GM12873 (cell line): ENCODE results near the gene NEK6.

ENCODE experiments used
- TF ChIP-seq, protein P1 (sequence below): IDR thresholded peaks from 2 replicates; pipeline ENCODE4 v1.5.1; 2012; ENCODE audit warnings: low read depth, mild to moderate bottlenecking, moderate library complexity, low read length, control low read depth; ENCODE audit not compliant: insufficient read depth; ENCODE audit errors: missing control alignments

The NEK6 gene

DNA sequence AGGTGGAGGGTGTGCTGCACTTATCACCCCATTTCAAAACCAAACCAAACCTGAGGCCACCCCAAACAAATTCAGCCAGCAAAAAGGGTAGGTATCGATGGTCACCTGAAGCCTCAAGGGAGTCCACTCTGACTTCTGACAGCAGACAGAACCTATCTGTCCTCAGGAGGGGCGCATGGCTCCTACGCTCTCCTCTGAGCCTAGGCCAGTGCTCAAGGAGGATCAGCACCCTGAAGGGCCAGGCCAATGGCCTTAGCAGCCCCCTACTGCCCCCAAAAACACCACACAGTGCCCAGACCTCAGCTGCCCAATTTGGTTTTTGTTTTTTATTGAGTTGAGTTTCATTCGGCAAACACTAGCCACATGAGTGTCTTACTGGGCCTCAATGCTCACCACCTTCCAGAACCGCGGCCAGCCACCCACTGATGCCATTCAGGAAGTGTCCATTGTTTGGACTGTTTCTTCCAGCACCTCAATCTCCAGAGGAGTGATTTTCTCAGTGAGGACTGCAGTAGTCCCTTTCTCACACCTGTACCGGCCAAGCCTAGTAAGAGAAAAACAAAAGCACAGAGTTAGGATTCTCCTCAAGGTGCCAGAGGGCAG is 95.5 kb downstream of the NEK6 start:
- TF ChIP-seq, protein P1, sequence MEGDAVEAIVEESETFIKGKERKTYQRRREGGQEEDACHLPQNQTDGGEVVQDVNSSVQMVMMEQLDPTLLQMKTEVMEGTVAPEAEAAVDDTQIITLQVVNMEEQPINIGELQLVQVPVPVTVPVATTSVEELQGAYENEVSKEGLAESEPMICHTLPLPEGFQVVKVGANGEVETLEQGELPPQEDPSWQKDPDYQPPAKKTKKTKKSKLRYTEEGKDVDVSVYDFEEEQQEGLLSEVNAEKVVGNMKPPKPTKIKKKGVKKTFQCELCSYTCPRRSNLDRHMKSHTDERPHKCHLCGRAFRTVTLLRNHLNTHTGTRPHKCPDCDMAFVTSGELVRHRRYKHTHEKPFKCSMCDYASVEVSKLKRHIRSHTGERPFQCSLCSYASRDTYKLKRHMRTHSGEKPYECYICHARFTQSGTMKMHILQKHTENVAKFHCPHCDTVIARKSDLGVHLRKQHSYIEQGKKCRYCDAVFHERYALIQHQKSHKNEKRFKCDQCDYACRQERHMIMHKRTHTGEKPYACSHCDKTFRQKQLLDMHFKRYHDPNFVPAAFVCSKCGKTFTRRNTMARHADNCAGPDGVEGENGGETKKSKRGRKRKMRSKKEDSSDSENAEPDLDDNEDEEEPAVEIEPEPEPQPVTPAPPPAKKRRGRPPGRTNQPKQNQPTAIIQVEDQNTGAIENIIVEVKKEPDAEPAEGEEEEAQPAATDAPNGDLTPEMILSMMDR, result no peak

DNA sequence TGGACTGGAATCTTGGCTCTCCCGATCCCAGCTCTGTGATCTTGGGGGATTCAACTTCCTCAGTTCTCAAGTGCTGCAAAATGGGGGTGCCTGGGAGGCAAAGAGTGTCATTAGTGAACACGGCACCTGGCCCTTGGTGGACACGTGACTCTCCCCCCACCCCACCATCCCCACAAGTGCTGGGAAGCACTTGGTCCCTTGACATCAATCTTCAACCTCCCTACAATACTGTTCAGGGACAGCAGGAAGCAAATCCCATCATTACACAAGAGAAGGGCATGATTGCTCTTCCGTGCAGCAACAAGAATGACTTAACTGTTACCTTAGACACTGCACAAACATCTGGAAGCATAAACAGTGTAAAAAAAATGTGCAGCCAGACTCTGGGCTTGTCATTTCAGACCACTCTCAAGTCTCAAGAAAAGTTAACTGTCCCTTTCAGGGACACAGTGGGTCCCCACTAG is 96.1 kb downstream of the NEK6 start:
- TF ChIP-seq, protein P1, result no peak

DNA sequence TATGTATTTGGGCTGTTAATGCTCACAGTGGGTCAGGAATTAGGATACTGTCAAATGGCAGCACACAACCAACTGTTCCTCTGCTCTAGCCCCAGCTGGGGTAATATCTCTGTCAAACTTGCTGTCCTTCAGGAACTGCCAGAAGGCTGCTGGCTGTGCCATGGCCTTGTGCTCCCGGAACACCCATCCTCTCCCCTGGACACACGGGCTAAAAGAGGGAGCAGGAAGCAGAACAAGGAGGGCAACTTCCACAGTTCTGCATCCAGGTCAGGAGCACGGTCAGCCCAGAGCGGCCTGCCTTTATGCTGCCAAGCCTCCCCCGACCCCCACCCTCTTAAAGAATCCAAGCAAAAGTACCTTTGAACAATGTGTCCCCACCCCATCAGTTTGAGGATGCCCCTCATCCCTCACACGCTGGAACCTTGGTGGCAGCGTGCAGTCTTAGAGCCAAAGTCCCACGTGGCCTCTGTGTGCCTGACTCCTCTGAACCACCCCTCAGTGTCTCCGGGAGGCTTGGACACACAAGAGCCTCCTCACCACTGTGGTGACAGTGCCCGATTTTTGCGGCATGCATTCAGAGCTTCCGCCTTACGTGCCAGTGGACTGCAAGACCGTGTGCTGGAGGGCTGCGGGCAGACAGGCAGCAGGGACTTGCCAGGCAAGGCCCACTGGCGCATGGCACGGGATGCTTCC is 96.7 kb downstream of the NEK6 start:
- TF ChIP-seq, protein P1, result no peak

DNA sequence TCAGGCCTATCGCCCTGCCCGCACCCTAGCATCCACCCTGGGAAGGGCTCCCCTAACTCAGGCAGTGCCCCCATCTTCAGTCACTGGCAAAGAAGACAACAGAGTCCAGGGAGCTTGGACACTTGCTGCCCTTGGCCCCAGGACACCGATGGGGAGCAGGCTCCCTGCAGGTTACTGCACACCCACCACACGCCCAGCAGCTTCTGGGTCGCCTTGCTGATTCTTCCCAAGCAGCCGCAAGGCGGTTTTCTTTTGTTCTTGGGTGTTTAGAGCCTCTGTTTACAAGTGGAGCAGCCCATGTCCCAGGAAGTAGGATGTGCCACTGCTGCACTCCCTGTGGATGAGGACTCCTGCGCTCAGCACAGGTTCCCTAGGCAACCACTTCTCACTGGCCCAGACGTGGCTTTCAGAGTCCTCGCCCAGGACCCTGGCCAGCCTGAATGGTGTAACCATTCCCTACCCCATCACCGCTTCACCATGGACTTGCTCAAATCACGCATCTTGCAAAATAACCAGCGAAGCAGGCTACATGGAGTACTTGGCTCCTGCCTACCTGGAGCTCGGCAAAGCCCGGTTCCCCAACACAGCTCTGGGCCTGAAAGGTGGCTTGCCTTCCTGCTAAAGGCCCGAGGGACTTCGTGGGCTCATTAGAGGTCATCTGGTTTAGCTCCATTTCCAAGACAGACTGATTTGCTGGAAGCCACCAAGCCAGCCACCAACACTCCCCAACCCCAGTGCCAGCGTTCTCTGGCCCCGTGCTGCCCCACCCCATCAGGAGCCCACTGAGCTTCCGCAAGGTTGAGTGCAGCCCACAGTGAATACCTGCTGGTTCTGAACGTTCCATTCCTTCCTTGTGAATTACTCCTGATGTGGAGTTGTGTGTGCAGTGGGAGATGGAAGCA is 97.5 kb downstream of the NEK6 start:
- TF ChIP-seq, protein P1, result no peak

DNA sequence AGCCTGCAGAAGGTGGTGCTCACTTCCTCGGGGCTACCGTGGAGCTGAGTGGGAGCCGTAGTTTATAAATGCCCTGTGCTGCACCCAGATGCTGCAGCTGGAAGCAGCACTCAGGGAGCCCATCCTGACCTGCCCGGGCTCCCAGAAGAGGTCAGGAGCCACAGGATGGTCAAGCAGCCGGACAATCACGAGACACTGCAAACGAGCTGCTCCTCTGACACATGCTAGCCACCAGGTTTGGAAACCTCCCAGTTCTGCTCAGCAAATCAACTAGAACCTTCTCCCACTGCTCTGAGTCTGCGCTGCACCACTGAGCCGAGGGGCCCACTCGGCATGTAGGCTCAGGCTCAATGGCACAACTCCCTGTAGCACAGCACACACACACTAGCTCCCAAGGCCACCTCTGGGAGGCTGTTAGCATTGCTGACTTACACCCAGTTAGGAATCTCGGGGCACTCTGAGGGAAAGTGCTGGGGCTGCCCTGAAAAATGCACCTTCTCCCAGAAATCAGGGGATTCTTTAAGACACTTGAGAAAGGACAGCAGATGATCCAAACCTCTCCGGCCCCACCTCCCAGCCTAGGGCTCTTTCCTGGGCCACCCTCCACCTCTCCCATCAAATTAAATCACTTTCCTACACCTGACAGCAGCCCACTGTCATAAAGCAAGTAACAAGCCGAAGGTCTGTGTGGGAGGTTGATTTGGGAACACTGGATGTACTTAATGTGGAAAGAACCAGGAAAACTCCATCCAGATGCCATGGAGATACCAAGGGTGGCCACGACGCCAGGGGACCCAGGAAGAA is 98.4 kb downstream of the NEK6 start:
- TF ChIP-seq, protein P1, result no peak

DNA sequence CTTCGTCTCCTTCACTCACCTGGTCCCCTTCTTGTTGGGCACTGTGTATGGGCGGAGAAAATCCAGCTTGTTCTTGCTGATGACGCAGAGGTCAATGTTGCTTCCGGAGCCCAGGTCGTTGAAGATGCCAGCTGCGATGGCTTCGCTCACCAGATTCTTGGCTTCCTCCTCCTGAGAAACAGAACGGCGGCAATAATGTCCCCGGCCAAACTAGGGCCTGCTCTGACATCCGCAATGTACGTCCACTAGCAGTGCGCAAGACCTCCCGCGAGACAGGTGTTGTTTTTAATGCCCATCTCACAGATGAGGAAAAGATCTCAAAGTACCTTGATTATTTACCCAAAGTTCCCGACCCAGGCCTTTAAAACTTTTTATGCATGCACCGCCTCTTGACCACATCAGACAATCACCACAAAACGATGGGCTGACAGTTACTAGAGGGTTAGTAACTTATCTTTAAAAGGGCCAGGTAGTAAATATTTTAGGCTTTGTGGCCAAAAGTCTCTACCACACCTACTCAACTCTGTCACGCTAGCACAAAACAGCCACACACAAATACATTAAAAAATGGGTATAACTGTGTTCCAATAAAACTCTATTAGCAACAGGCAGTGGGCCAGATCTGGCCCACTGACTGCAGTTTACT is 99.1 kb downstream of the NEK6 start:
- TF ChIP-seq, protein P1, result no peak
